CD4-positive, alpha-beta T cell treated with Interleukin-21 for 1 hour (primary cell): ENCODE measurements around the gene ZNF689.
"Not testable (repeated sequence)": the region's sequence is repeated elsewhere in the genome, so short reads cannot be mapped to it uniquely, and the experiment has no call there.

Experiments
- DNase-seq: peaks from one replicate; pipeline ENCODE4 v3.0.0-alpha.2; 2020

Gene ZNF689

GRCh38 chr16:30609926-30610839 lies at the start of gene ZNF689:
Gene ZNF689 (minus strand): TSS chr16:30610389. CDS start chr16:30610041, 348 bp downstream.
- DNase-seq, result peak; percentile 98

GRCh38 chr16:30658731-30659506 lies 48.7 kb upstream of the ZNF689 start:
- DNase-seq, result no peak

- peak; percentile 100 for DNase-seq
Measured at GRCh38 chr16:30657866-30658730, 47.9 kb upstream of the ZNF689 start, which contains the start of gene FBRS. Gene FBRS (plus strand): TSS chr16:30658431. CDS start chr16:30659519, 1,088 bp downstream.

GRCh38 chr16:30656974-30657865 lies 47.0 kb upstream of the ZNF689 start:
- no peak for DNase-seq

GRCh38 chr16:30656388-30656787 lies 46.2 kb upstream of the ZNF689 start:
- DNase-seq, result no peak

GRCh38 chr16:30655815-30656347 lies 45.7 kb upstream of the ZNF689 start:
- no peak for DNase-seq

GRCh38 chr16:30654856-30655255 lies 44.7 kb upstream of the ZNF689 start:
- no peak for DNase-seq

- no peak for DNase-seq
Measured at GRCh38 chr16:30652718-30653117, 42.5 kb upstream of the ZNF689 start.

GRCh38 chr16:30652005-30652296 lies 41.8 kb upstream of the ZNF689 start:
- no peak for DNase-seq

GRCh38 chr16:30651124-30652004 lies 41.2 kb upstream of the ZNF689 start:
- DNase-seq, result peak; percentile 87

- peak; percentile 99 for DNase-seq
Measured at GRCh38 chr16:30650369-30651123, 40.4 kb upstream of the ZNF689 start, which contains the start of gene PRR14. Gene PRR14 (plus strand): TSS chr16:30650960. CDS start chr16:30651646, 686 bp downstream.

- peak; percentile 62 for DNase-seq
Measured at GRCh38 chr16:30649725-30650368, 39.7 kb upstream of the ZNF689 start.

GRCh38 chr16:30647274-30647571 lies 37.0 kb upstream of the ZNF689 start:
- no peak for DNase-seq

GRCh38 chr16:30645727-30646126 lies 35.5 kb upstream of the ZNF689 start:
- DNase-seq, result no peak

- no peak for DNase-seq
Measured at GRCh38 chr16:30644334-30644830, 34.2 kb upstream of the ZNF689 start.

GRCh38 chr16:30641378-30641982 lies 31.3 kb upstream of the ZNF689 start:
- DNase-seq, result no peak

- peak; percentile 63 for DNase-seq
Measured at GRCh38 chr16:30637944-30638343, 27.8 kb upstream of the ZNF689 start.

- not testable (repeated sequence) for DNase-seq
Measured at GRCh38 chr16:30637139-30637538, 26.9 kb upstream of the ZNF689 start.

GRCh38 chr16:30636599-30636998 lies 26.4 kb upstream of the ZNF689 start:
- DNase-seq, result no peak
